Measurements from ENCODE around the gene DBN1.

DBN1 gene

DNA sequence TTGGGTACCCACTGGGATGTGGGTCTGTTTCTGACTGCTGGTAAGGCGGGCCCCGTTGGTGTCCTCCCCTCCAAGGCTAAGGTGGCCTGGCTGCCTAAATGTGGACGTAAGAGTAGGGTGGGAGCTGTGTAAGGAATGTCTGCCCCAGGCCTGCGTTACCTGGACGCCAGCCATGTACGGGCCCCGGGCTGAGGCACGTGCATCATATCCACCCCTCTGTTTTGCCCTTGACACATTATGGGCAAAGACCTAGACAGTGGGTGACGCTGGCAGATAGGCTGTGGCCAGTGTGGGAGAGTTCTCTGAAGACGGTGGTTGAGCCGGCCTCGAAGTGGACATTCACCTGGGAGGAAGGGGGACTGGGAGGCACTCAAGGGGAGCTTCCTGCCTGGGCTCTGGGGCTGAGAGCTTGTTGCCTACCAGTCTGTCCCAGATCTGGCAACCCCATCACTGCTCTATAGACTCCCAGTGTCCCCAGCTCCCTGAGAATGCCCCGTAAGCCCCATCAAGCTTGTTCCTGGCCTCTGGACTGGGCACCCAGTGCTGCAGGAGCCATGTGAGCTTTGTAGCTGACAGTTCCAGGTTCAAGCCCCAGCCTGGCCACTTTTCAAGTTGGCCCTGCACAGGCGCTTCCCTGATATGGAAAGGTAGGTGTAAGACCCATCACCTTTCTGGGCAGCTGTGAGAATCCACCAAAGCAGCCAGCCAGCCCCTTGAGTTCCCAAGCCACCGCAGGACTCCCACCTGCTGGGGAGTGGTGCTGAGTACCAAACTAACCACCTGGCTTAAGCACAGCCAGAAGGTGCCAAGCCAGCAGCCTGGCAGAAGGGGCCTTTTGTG is 30.1 kb downstream of the DBN1 start:
- DNase-seq (ENCODE audit: low read depth in 2 of 2): no peak

- DNase-seq (ENCODE audit: low read depth in 2 of 2): no peak
Observed at GRCh38 chr5:177442066-177442826, 31.2 kb downstream of the DBN1 start.

DNA sequence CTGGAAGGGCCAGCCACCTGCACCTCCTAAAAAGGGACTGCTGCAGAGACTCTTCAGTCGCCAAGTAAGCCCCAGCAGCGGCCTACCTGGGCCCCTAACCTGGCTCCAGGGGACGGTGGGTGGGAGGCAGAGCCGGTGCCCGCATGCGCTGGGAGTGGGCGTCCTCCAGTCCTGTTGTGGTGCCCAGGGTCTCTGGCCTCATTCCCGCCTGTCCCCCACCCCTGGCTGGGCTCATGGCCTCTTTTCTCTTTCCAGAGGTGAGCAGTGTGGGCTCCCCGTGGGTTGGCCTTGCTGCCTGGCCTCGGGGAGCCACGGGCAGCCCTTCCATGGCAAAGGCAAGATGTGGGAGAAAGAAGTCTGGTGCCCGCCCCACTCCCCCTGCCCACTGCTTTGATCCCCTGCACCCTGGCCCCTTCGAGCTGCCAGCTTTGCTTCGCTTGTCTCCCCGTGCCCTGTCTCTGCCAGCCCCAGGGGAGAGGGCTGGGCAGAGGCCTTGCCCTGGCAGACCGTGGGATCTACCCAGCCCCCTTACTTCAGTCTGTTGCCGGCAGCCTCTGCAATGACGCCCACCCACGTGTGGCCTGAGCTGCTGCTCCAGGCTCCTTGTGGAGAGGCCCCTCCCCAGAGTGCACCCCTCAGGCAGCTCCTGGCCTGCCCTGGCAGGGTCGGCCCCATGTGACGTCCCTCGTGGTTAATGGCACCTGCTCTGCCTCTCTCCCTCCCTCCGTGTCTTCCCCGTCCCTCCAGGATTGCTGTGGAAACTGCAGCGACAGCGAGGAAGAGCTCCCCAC is 32.2 kb downstream of the DBN1 start:
- no peak for DNase-seq (ENCODE audit: low read depth in 2 of 2)

DNA sequence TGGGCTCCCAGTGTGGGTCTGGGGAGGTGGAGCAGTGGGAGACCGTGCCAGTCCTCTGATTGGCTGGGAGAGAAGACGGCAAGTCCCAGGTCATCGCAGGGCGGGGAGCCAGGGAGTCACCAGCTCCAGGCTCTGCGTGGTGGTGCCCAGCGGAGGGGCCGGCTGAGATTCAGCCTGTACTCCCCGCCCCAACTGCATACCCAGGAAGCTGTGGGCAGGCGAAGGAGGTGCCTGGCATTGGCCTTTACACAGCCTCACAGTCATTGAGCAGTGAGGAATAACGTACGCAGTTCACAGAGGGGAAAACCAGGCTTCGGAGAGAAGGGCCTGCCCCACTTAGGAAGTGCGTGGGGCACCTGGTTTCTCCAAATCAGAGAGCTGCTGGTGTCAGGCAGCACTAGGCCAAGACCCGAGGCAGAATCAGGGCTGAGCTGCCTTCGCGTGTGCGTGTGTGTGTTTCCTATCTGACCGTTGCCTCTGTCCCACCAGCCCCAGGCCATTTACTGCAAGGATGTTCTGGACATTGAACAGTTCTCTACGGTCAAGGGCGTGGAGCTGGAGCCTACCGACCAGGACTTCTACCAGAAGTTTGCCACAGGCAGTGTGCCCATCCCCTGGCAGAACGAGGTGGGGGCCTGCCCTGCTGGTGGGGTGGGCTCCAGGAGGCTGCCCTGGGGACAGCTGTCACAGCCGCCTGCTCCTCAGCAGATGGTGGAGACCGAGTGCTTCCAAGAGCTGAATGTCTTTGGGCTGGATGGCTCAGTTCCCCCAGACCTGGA is 33.0 kb downstream of the DBN1 start:
- no peak for DNase-seq (ENCODE audit: low read depth in 2 of 2)

DNA sequence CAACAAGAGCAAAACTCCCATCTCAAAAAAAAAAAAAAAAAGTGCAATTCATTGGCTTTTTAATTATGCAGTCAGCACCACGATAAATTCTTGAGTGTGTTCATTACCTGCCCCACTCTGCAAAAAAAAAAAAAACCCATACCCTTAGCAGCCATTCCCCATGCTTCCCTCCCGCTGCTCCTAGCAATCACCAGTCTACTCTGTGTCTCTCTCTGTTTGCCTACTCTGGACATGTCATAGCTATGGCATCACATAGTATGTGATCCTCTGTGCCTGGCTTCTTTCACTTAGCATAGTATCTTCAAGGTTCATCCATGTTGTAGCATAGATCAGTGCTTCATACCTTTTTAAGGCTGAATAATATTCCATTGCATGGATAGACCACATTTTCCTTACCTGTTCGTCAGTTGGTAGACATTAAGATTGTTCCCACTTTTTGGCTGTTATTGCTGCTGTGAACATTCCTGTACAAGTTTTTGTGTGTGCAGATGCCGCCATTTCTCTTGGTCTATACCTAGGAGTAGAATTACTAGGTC is 33.8 kb downstream of the DBN1 start:
- no peak for DNase-seq (ENCODE audit: low read depth in 2 of 2)

DNA sequence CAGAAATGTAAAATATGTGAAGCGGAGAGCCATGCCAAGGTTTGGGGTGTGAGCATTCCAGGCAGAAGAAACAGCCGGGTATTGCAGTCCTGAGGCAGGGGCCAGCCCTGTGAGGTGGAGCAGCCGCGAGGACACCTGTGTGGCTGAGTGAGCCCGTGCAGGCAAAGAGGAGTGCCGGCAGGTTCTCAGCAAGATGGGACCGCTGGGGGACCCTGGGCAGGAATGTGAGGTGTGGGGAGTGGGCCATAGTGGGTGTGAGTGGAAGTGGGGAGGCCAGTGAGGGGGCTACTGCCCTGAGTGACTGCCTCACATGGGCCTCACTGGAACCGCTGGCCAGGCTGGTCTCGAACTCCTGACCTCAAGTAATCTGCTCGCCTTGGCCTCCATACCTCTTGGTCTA is 35.0 kb downstream of the DBN1 start:
- no peak for DNase-seq (ENCODE audit: low read depth in 2 of 2)

- no peak for DNase-seq (ENCODE audit: low read depth in 2 of 2)
Observed at GRCh38 chr5:177437623-177438022, 35.8 kb downstream of the DBN1 start.

DNA sequence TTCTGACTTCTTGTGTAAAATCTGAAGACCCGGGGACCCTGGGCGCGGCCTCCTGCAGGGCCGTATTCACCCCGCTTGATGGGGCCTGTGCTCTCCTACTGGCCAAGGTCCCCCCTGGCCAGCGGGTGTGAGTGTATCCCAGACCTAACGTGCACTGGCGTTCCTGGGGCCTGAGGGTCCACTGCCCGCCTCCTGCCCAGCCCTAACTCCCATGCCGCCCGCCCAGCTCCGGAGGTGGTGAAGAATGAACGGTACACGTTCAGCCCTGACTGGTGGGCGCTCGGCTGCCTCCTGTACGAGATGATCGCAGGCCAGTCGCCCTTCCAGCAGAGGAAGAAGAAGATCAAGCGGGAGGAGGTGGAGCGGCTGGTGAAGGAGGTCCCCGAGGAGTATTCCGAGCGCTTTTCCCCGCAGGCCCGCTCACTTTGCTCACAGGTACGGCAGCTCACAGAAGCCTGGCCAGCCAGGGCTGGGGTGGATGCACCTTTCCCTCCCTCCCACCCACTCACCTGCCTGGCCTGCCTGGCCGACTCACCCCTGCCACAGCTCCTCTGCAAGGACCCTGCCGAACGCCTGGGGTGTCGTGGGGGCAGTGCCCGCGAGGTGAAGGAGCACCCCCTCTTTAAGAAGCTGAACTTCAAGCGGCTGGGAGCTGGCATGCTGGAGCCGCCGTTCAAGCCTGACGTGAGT is 37.4 kb downstream of the DBN1 start:
- DNase-seq (ENCODE audit: low read depth in 2 of 2): no peak

- DNase-seq (ENCODE audit: low read depth in 2 of 2): no peak
Observed at GRCh38 chr5:177434942-177435738, 38.3 kb downstream of the DBN1 start.

- DNase-seq (ENCODE audit: low read depth in 2 of 2): peak in 1 of 2 donors; percentile 53
Observed at GRCh38 chr5:177434437-177434836, 39.0 kb downstream of the DBN1 start.

- no peak for DNase-seq (ENCODE audit: low read depth in 2 of 2)
Observed at GRCh38 chr5:177433658-177434217, 39.7 kb downstream of the DBN1 start.

DNA sequence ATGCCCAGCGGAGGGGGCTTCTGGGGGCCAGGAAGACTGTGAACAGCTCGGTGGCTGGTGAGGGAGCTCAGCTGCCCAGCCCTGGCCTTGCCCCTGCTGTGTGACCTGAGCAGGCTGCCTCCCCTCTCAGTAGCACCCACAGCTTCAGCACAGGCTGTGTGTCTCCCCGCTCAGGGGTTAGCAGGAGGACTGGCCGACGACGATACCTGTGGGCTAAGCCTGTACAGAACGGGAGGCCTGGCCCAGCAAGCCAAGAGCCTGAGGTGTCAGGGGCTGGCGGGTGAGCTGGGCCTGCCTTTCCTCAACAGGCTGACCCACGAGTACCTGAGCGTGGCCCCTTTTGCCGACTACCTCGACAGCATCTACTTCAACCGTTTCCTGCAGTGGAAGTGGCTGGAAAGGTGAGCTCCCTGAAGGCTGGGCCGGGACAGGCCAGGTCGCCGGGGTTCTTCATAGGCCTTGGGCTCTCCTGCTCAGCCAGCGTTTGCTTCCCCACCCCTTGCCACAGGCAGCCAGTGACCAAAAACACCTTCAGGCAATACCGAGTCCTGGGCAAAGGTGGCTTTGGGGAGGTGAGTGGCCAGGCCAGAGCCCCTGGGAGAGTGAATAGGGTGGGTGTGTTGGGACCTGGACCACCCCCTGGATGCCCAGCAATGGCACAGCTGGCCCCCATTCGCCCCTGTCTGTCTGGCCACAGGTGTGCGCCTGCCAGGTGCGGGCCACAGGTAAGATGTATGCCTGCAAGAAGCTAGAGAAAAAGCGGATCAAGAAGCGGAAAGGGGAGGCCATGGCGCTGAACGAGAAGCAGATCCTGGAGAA is 40.4 kb downstream of the DBN1 start:
- DNase-seq (ENCODE audit: low read depth in 2 of 2): no peak

DNA sequence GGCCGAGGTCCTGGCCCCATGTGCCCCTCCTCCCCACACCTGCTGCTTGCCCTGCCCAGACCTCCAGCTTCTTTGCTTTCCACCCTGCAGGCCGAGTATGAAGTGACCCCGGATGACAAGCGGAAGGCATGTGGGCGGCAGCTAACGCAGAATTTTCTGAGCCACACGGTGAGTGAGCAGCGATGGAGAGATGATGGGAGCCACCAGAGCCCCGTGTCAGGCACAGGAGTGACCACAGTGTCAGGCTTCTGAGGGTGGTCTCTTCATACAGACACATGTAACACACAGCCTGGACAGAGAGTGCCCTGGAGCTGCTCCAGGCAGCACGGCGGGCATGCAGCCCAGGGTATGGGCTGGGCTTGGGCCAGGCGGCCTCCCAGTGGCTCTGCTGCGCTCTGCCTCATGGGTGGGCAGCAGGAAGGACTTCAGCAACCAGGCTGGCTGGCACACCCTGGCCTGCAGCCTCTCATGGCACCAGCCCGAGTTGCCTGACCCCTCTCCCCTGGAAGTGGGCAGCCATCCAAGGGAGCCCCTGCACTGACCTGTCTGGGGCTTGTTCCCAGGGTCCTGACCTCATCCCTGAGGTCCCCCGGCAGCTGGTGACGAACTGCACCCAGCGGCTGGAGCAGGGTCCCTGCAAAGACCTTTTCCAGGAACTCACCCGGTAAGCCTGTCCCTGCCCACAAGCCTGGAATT is 41.1 kb downstream of the DBN1 start:
- DNase-seq (ENCODE audit: low read depth in 2 of 2): peak in 1 of 2 donors; percentile 60

- peak; percentile 64 to 78 for DNase-seq (ENCODE audit: low read depth in 2 of 2)
Observed at GRCh38 chr5:177431317-177432142, 41.9 kb downstream of the DBN1 start.

DNA sequence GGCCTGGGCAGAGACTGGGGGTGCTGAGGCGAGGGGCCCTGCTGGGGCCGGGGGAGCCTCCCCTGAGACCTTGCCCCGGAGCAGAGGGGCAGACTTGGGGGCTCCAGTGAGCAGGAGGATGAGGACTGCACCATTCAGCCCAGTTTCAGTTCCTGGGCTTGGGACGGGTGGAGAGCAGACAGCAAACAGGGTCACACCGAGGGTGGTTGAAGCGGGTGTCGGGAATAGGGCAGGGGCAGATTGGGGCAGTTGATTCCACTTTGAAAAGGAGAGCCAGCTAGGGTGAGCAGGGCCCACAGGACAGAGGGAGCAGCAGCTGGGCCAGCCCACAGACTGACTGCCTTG is 42.5 kb downstream of the DBN1 start:
- DNase-seq (ENCODE audit: low read depth in 2 of 2): no peak

DNA sequence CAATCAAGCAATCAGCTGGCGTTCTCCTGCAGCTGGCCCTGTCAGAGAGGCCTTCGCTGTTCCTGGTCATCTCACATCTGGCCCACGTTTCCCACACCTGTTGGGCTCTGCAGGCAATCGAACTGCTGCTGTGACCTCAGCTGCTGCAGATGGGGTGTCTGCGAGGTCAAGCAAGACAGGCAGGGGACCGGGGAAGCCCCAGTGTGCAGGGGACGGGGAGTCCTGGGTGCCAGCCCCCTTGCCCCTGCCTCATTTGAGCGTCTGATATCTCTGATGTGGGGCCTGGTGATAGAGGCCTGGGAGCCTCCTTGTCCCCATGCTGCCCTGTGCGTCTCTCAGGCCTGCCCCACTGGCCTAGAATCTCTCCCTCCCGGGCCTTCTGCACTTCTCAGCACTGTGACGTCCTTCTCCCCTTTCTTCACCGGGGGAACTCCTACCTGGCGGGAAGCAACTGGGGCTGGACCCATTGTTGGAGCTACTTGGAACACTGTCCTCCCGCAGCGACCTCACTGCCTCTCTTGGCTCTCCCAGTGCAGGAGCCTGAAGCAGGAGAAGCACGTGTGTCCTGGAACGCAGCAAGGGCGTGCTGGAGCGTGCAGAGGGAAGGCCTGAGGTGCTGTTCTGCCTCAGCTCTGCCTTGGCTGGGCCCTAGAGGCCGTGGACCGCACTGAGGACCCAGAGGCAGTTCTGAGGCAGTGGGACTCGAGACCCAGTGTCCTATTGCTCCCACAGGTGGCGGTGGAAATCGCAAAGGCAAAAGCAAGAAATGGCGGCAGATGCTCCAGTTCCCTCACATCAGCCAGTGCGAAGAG is 43.1 kb downstream of the DBN1 start:
- DNase-seq (ENCODE audit: low read depth in 2 of 2): no peak

Data from stimulated activated CD8-positive, alpha-beta memory T cell treated with anti-CD3 and anti-CD28 coated beads, Interleukin-2, amount 100 ng/mL, for 48 hours (primary cell).